RWPE2 (cell line): ENCODE data around the gene CHI3L1.

Experiments
- ATAC-seq: fragments of 200-7000 bp; cut with Tn5 transposase; 3 replicates; pipeline ENCODE4 v1.9.1; 2021; ENCODE audit warnings: low read depth
- DNase-seq: peaks from one replicate; pipeline ENCODE4 v3.0.0-alpha.2; 2020; ENCODE audit warnings: low spot score
- H3K27ac ChIP-seq: fragments of 450-650 bp; 2 replicates; pipeline ENCODE4 v1.5.1; 2017; ENCODE audit warnings: mild to moderate bottlenecking; ENCODE audit not compliant: poor library complexity, severe bottlenecking
- H3K27me3 ChIP-seq: fragments of 250-450 bp; sonication (Bioruptor Pico); 2 replicates; pipeline ENCODE4 v1.5.1; 2021; ENCODE audit warnings: mild to moderate bottlenecking, moderate library complexity; ENCODE audit not compliant: insufficient read depth, poor library complexity, severe bottlenecking
- H3K36me3 ChIP-seq: fragments of 250-450 bp; sonication (Bioruptor Pico); 2 replicates; pipeline ENCODE4 v1.5.1; 2020; ENCODE audit warnings: low read depth, mild to moderate bottlenecking, moderate library complexity
- H3K4me1 ChIP-seq: fragments of 250-450 bp; sonication (Bioruptor Pico); 2 replicates; pipeline ENCODE4 v1.5.1; 2021; ENCODE audit warnings: mild to moderate bottlenecking, moderate library complexity; ENCODE audit not compliant: insufficient read depth, poor library complexity, severe bottlenecking
- H3K4me3 ChIP-seq: fragments of 250-450 bp; sonication (Bioruptor Pico); 2 replicates; pipeline ENCODE4 v1.5.1; 2021; ENCODE audit warnings: mild to moderate bottlenecking, moderate library complexity; ENCODE audit not compliant: severe bottlenecking
- H3K9me3 ChIP-seq: fragments of 250-450 bp; sonication (Bioruptor Pico); 2 replicates; pipeline ENCODE4 v1.5.1; 2021; ENCODE audit warnings: mild to moderate bottlenecking, moderate library complexity; ENCODE audit not compliant: severe bottlenecking
- TF ChIP-seq, protein P1 (sequence below): fragments of 450-650 bp; IDR thresholded peaks from one replicate; pipeline ENCODE4 v1.5.1; 2017; ENCODE audit warnings: mild to moderate bottlenecking, moderate library complexity; ENCODE audit not compliant: poor library complexity, severe bottlenecking

The CHI3L1 gene

GRCh38 chr1:203135636-203136305 lies 50.7 kb downstream of the CHI3L1 start:
- no peak for DNase-seq
- no peaks in the 10 kb centered on the region for H3K9me3 ChIP-seq
- H3K27ac ChIP-seq: no peak overlapping the region
- TF ChIP-seq, protein P1, sequence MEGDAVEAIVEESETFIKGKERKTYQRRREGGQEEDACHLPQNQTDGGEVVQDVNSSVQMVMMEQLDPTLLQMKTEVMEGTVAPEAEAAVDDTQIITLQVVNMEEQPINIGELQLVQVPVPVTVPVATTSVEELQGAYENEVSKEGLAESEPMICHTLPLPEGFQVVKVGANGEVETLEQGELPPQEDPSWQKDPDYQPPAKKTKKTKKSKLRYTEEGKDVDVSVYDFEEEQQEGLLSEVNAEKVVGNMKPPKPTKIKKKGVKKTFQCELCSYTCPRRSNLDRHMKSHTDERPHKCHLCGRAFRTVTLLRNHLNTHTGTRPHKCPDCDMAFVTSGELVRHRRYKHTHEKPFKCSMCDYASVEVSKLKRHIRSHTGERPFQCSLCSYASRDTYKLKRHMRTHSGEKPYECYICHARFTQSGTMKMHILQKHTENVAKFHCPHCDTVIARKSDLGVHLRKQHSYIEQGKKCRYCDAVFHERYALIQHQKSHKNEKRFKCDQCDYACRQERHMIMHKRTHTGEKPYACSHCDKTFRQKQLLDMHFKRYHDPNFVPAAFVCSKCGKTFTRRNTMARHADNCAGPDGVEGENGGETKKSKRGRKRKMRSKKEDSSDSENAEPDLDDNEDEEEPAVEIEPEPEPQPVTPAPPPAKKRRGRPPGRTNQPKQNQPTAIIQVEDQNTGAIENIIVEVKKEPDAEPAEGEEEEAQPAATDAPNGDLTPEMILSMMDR: no peak
- no peaks in the 10 kb centered on the region for H3K36me3 ChIP-seq
- H3K4me1 ChIP-seq: peaks cover 3% of the 10 kb centered on the region
- H3K4me3 ChIP-seq: no peak overlapping the region
- no peak for ATAC-seq
- H3K27me3 ChIP-seq: no peaks in the 10 kb centered on the region

DNA sequence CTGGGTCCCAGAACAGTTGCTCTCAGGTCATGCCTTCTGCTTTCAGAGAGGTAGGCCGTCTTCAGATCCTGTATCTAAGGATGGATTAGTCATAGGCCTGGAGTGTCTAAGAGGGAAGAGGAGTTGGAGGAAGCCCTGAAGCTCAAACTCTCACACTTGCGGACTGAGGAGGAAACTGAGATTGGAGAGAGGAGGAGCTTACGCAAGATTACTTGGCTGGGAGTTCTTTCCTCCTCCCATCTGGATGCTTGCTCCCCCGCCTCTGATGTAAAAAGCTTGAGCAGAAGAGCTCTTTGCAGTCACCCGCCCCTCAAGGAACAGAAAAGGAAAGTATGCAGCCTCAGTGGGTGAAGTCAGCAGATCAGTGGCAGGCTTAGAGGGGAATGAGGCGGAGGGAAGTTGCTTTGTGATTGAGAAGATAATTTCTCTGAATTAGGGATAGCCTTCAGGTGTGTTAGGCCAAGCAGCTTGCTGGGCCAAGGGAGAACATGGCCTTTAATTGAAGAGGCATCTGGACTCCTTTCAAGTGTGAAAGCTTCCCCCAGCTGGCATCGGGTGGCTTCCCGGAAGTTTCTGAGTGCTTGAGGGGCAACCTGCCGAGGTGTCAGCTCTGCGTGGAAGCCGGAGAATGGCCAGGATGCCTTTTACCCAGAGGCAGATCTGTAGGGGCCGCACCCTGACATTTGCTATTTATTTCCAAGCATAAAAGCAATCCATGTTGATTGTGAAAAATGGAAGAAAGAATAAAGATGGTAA lies 52.4 kb downstream of the CHI3L1 start:
- no peaks in the 10 kb centered on the region for H3K36me3 ChIP-seq
- ATAC-seq: no peak
- no peaks in the 10 kb centered on the region for H3K27me3 ChIP-seq
- no peak overlapping the region for H3K27ac ChIP-seq
- TF ChIP-seq, protein P1: no peak
- H3K9me3 ChIP-seq: no peaks in the 10 kb centered on the region
- no peak overlapping the region for H3K4me3 ChIP-seq
- H3K4me1 ChIP-seq: peaks cover 3% of the 10 kb centered on the region
- DNase-seq: no peak

- peaks cover 7% of the 10 kb centered on the region for H3K4me1 ChIP-seq
- no peak for ATAC-seq
- no peaks in the 10 kb centered on the region for H3K27me3 ChIP-seq
- no peak overlapping the region for H3K27ac ChIP-seq
- H3K4me3 ChIP-seq: no peak overlapping the region
- DNase-seq: no peak
- no peaks in the 10 kb centered on the region for H3K9me3 ChIP-seq
- H3K36me3 ChIP-seq: no peaks in the 10 kb centered on the region
- TF ChIP-seq, protein P1: no peak
These were observed 54.8 kb downstream of the CHI3L1 start for GRCh38 chr1:203131548-203132200.

- peaks cover 4% of the 10 kb centered on the region for H3K4me1 ChIP-seq
- TF ChIP-seq, protein P1: no peak
- no peak for ATAC-seq
- no peak overlapping the region for H3K27ac ChIP-seq
- H3K4me3 ChIP-seq: no peak overlapping the region
- DNase-seq: no peak
- H3K36me3 ChIP-seq: no peaks in the 10 kb centered on the region
- H3K9me3 ChIP-seq: no peaks in the 10 kb centered on the region
- H3K27me3 ChIP-seq: no peaks in the 10 kb centered on the region
These were observed 56.0 kb downstream of the CHI3L1 start for GRCh38 chr1:203130358-203130985.
